ENCODE data around the gene LRRC23. TPM values are rescaled to one million over a fixed set of nuclear protein-coding genes. Genes with fewer than 3 reads are reported as not detected.

Gene LRRC23
- total RNA-seq, 4 donors from 2014 or later, result 3.9 to 7.9 (median 6.2) TPM

GRCh38 chr12:6887460-6887859 is 17.2 kb upstream of the LRRC23 start:
- TF ChIP-seq, protein P1, sequence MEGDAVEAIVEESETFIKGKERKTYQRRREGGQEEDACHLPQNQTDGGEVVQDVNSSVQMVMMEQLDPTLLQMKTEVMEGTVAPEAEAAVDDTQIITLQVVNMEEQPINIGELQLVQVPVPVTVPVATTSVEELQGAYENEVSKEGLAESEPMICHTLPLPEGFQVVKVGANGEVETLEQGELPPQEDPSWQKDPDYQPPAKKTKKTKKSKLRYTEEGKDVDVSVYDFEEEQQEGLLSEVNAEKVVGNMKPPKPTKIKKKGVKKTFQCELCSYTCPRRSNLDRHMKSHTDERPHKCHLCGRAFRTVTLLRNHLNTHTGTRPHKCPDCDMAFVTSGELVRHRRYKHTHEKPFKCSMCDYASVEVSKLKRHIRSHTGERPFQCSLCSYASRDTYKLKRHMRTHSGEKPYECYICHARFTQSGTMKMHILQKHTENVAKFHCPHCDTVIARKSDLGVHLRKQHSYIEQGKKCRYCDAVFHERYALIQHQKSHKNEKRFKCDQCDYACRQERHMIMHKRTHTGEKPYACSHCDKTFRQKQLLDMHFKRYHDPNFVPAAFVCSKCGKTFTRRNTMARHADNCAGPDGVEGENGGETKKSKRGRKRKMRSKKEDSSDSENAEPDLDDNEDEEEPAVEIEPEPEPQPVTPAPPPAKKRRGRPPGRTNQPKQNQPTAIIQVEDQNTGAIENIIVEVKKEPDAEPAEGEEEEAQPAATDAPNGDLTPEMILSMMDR (IDR thresholded peaks at IDR 0.05; ENCODE audit: low read depth), result no peak

DNA sequence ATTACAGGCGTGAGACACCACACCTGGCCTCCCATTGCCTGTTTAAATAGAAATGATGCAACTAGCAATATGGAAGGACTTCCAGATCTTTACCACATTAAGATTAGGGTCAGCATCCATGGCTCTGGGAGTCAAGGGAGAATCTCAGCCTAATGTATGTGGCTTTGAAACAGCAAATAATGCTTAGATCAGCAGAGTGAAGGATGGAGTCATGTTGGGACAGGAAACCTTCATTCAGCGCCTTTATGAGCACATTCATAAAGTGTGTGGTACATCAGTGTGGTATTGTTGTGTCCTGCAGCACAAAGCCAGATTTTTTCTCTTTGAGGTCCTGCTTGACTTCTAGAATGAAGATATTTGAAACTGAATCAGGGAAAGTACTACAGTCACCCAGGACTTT is 16.3 kb upstream of the LRRC23 start:
- TF ChIP-seq, protein P1 (IDR thresholded peaks at IDR 0.05; ENCODE audit: low read depth), result no peak

GRCh38 chr12:6890789-6891645 is 13.6 kb upstream of the LRRC23 start:
- TF ChIP-seq, protein P1 (IDR thresholded peaks at IDR 0.05; ENCODE audit: low read depth), result no peak

GRCh38 chr12:6891646-6892001 is 13.0 kb upstream of the LRRC23 start:
- TF ChIP-seq, protein P1 (IDR thresholded peaks at IDR 0.05; ENCODE audit: low read depth), result no peak

GRCh38 chr12:6894321-6894720 is 10.3 kb upstream of the LRRC23 start:
- TF ChIP-seq, protein P1 (IDR thresholded peaks at IDR 0.05; ENCODE audit: low read depth), result no peak

DNA sequence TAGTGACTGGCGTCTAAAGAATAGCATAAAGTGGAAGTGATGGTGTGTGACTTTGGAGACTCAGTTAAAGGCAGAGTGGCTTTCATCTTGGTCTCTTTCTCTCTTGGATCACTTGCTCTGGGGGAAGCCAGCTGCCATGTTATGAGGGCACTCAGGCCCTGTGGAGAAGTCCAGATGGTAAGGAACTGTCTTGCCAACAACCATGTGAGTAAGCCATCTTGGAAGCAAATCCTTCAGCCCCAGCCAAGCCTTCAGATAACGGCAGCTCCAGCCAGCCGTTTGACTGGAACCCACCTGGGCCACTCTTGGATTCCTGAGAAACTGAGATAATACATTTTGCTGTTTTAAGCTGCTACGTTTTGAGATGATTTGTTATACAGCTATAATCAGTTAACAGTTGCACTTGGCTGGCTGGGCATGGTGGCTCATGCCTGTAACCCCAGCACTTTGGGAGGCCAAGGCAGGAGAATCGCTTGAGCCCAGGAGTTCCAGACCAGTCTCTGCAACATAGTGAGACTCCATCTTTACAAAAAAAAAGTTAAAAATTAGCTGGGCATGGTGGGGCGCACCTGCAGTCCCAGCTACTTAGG is 7.7 kb upstream of the LRRC23 start:
- TF ChIP-seq, protein P1 (IDR thresholded peaks at IDR 0.05; ENCODE audit: low read depth), result no peak

DNA sequence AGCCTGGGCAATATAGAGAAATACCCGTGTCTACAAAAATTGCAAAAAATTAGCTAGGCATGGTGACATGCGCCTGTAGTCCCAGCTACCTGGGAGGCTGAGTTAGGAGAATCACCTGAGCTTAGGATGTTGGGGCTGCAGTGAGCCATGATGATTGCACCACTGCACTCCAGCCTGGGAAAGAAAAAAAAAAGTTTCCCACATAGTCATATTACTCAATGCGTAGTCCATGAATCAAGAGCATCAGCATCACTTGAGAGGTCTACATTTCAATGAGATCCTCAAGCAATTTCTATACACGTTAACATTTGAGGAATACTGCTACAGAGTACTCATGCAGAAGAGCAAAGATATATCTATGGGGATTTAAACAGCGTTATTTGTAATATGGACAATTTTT is 5.2 kb upstream of the LRRC23 start:
- TF ChIP-seq, protein P1 (IDR thresholded peaks at IDR 0.05; ENCODE audit: low read depth), result no peak
